K562 (cell line): ENCODE results near the gene USP17L30.
"Not testable (repeated sequence)": the region's sequence is repeated elsewhere in the genome, so short reads cannot be mapped to it uniquely, and the experiment has no call there.

Experiments
- BACH1 ChIP-seq: fragments of 200-800 bp; sonication (Bioruptor generic); IDR thresholded peaks from 2 replicates; pipeline ENCODE4 v1.6.1; 2016; ENCODE audit warnings: missing genetic modification characterization, missing compliant biosample characterization
- CTCF ChIP-seq, 3 experiments: IDR thresholded peaks in 2 of 3; conservative IDR thresholded peaks in 1 of 3; 2 replicates each; pipeline ENCODE4 v1.5.1; 2011 to 2012; ENCODE audit warnings: low read length in 3 of 3, mild to moderate bottlenecking in 3 of 3, control low read depth in 2 of 3, improper control_type of control experiment in 1 of 3, inconsistent platforms in 1 of 3, low read depth in 1 of 3, mixed read lengths in 1 of 3, moderate library complexity in 1 of 3; ENCODE audit not compliant: insufficient read depth in 2 of 3
- ETS2 ChIP-seq: IDR thresholded peaks from 2 replicates; pipeline ENCODE4 v1.6.1; 2016; ENCODE audit warnings: borderline replicate concordance, missing genetic modification characterization, mild to moderate bottlenecking, moderate library complexity, missing compliant biosample characterization; ENCODE audit not compliant: poor library complexity, severe bottlenecking
- HMBOX1 ChIP-seq: sonication (generic); IDR thresholded peaks from 2 replicates; pipeline ENCODE4 v1.6.1; 2016
- NRF1 ChIP-seq, 2 experiments: fragments of 450-650 bp; IDR thresholded peaks in 1 of 2; conservative IDR thresholded peaks in 1 of 2; 2 replicates each; pipeline ENCODE4 v1.6.1; 2014; ENCODE audit warnings: mild to moderate bottlenecking in 2 of 2
- POLR2AphosphoS5 ChIP-seq: IDR thresholded peaks from 2 replicates; pipeline ENCODE4 v1.6.1; 2011; ENCODE audit warnings: mild to moderate bottlenecking, low read depth, low read length, moderate library complexity; ENCODE audit not compliant: control insufficient read depth, insufficient read depth
- PRDM10 ChIP-seq: fragments of 450-650 bp; IDR thresholded peaks from 2 replicates; pipeline ENCODE4 v1.6.1; 2018; ENCODE audit not compliant: partially characterized antibody
- TAF1 ChIP-seq: IDR thresholded peaks from 2 replicates; pipeline ENCODE4 v1.6.1; 2011; ENCODE audit warnings: mild to moderate bottlenecking, low read length, moderate library complexity; ENCODE audit not compliant: insufficient read depth, control insufficient read depth, severe bottlenecking; ENCODE audit errors: extremely low read depth
- ZNF175 ChIP-seq: fragments of 200-800 bp; sonication (Bioruptor generic); IDR thresholded peaks from 2 replicates; pipeline ENCODE4 v1.6.1; 2016; ENCODE audit warnings: low read depth, mild to moderate bottlenecking, missing genetic modification characterization, missing compliant biosample characterization

GRCh38 chr4:9339103-9339502, 23.8 kb upstream of the USP17L30 start, which contains the start of gene USP17L5:
- not testable (repeated sequence) for TF ChIP-seq POLR2AphosphoS5; HMBOX1; TAF1; CTCF (IDR thresholded peaks at IDR 0.05 in 2 of 3, conservative IDR thresholded peaks at IDR 0.05 in 1 of 3; ENCODE audit: insufficient read depth in 2 of 3, low read depth in 1 of 3, low read length in 3 of 3); ETS2; BACH1 (tag); PRDM10; ZNF175; NRF1 (conservative IDR thresholded peaks at IDR 0.05 in 1 of 2, IDR thresholded peaks at IDR 0.05 in 1 of 2)
